ENCODE data around the gene NRIP3.

GRCh38 chr11:9003573-9004182, at the start of gene NRIP3:
- TF ChIP-seq, protein P1, sequence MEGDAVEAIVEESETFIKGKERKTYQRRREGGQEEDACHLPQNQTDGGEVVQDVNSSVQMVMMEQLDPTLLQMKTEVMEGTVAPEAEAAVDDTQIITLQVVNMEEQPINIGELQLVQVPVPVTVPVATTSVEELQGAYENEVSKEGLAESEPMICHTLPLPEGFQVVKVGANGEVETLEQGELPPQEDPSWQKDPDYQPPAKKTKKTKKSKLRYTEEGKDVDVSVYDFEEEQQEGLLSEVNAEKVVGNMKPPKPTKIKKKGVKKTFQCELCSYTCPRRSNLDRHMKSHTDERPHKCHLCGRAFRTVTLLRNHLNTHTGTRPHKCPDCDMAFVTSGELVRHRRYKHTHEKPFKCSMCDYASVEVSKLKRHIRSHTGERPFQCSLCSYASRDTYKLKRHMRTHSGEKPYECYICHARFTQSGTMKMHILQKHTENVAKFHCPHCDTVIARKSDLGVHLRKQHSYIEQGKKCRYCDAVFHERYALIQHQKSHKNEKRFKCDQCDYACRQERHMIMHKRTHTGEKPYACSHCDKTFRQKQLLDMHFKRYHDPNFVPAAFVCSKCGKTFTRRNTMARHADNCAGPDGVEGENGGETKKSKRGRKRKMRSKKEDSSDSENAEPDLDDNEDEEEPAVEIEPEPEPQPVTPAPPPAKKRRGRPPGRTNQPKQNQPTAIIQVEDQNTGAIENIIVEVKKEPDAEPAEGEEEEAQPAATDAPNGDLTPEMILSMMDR (IDR thresholded peaks at IDR 0.05), result no peak
- peak in 2 of 4 donors; percentile 34 to 49 for TF ChIP-seq POLR2A (IDR thresholded peaks at IDR 0.05)
